ENCODE data around the gene PLCB2. TPM values are rescaled to one million over a fixed set of nuclear protein-coding genes. Genes with fewer than 3 reads are reported as not detected.

PLCB2 gene
- polyA plus RNA-seq, 1 of the 3 experiments (the other 2 are of a cell fraction), result 0.15 TPM

- POLR2A ChIA-PET, result no interaction called here
- WGBS (ENCODE audit: low lambda C conversion rate), result 74% methylated on average over 3 of the region's 3 CpGs
Observed at GRCh38 chr15:40316931-40317330, 9.2 kb upstream of the PLCB2 start.

More at GRCh38 chr15:40316931-40317330, 9.2 kb upstream of the PLCB2 start:
- H3K36me3 ChIP-seq (replicated peaks in 1 of 2; ENCODE audit: control insufficient read depth in 1 of 2, insufficient read depth in 2 of 2, low read length in 1 of 2), result no peaks in the 10 kb centered on the region
- H3K27ac ChIP-seq (ENCODE audit: low read depth in 2 of 2, low read length in 1 of 2), result no peak overlapping the region
- H3K79me2 ChIP-seq (ENCODE audit: insufficient read depth), result no peaks in the 10 kb centered on the region
- H3F3A ChIP-seq (replicated peaks; ENCODE audit: insufficient read depth), result peaks cover 13% of the 10 kb centered on the region
- TF ChIP-seq YY1 (IDR thresholded peaks at IDR 0.05; ENCODE audit: low read depth) (no peak), SMC3 (IDR thresholded peaks at IDR 0.05; ENCODE audit: low read depth, low read length) (no peak), PBX3 (IDR thresholded peaks at IDR 0.05) (no peak), GATA2 (CRISPR knock-in tag; IDR thresholded peaks at IDR 0.05) (no peak), MAX (IDR thresholded peaks at IDR 0.05; ENCODE audit: low read depth) (no peak), RCOR1 (IDR thresholded peaks at IDR 0.05; ENCODE audit: low read length) (no peak), ZBTB33 (IDR thresholded peaks at IDR 0.05; ENCODE audit: borderline replicate concordance, low read depth) (no peak), NRF1 (IDR thresholded peaks at IDR 0.05; ENCODE audit: low read depth, low read length) (no peak), RAD21 (IDR thresholded peaks at IDR 0.05; ENCODE audit: low read length) (no peak), JUND (IDR thresholded peaks at IDR 0.05) (no peak), GABPA (IDR thresholded peaks at IDR 0.05; ENCODE audit: low read depth) (no peak), FOXM1 (IDR thresholded peaks at IDR 0.05; ENCODE audit: low read depth) (no peak), CTCF (IDR thresholded peaks at IDR 0.05) (no peak), CHD2 (IDR thresholded peaks at IDR 0.05; ENCODE audit: low read length, partially characterized antibody) (no peak), TEAD4 (IDR thresholded peaks at IDR 0.05; ENCODE audit: borderline replicate concordance, insufficient read depth) (no peak)
- H3K9me3 ChIP-seq, result no peaks in the 10 kb centered on the region
- no peak for DNase-seq
- no peak overlapping the region for H2AFZ ChIP-seq (ENCODE audit: low read depth)
- CTCF ChIA-PET, result interaction anchor here (1.4 to 70.6 kb wide), 4 partner anchors 3 to 99 kb away, joined by 5 to 2194 read pairs (median 1506); partner anchors contain the start of genes ANKRD63, CCDC9B, DISP2 and INAFM2
- H3K9ac ChIP-seq, result no peak overlapping the region
- no peak overlapping the region for H3K4me3 ChIP-seq (ENCODE audit: low read depth in 2 of 2, low read length in 1 of 2)
- H3K9me2 ChIP-seq, result no peaks in the 10 kb centered on the region
- no peaks in the 10 kb centered on the region for H3K27me3 ChIP-seq (ENCODE audit: insufficient read depth)
- no peak overlapping the region for H3K4me2 ChIP-seq
- H3K4me1 ChIP-seq (ENCODE audit: control insufficient read depth in 1 of 2, insufficient read depth in 2 of 2, low read depth in 1 of 2, low read length in 1 of 2), result peaks cover 6 to 17% of the 10 kb centered on the region in 2 experiments; a peak in 3 of 4 replicates
- no peaks in the 10 kb centered on the region for H4K20me1 ChIP-seq (ENCODE audit: insufficient read depth)

Data from SK-N-SH (cell line).